Activated T-cell treated with anti-CD3 and anti-CD28 coated beads, Interleukin-2, amount 50 U/mL, for 24 hours (primary cell): ENCODE results near the gene MYOM1.

Experiments
- DNase-seq: peaks from one replicate; pipeline ENCODE4 v3.0.0-alpha.2; 2020
- H3K27ac Mint-ChIP-seq: 2 replicates; pipeline ENCODE4 v1.8.0; 2020; ENCODE audit warnings: mild to moderate bottlenecking, mixed read lengths
- H3K27me3 Mint-ChIP-seq: 2 replicates; pipeline ENCODE4 v1.8.0; 2020; ENCODE audit warnings: mixed read lengths
- H3K36me3 Mint-ChIP-seq: 2 replicates; pipeline ENCODE4 v1.8.0; 2020; ENCODE audit warnings: low read depth, mixed read lengths
- H3K4me1 Mint-ChIP-seq: 2 replicates; pipeline ENCODE4 v1.8.0; 2020; ENCODE audit warnings: low read depth, mixed read lengths
- H3K4me3 Mint-ChIP-seq: 2 replicates; pipeline ENCODE4 v1.8.0; 2020; ENCODE audit warnings: mild to moderate bottlenecking, moderate library complexity, mixed read lengths
- H3K9me3 Mint-ChIP-seq: 2 replicates; pipeline ENCODE4 v1.8.0; 2020; ENCODE audit warnings: mixed read lengths

MYOM1 gene

GRCh38 chr18:3170441-3171161 lies 49.2 kb downstream of the MYOM1 start:
- H3K4me1 Mint-ChIP-seq: no peaks in the 10 kb centered on the region
- no peaks in the 10 kb centered on the region for H3K9me3 Mint-ChIP-seq
- no peak for DNase-seq
- H3K4me3 Mint-ChIP-seq: no peak overlapping the region
- no peaks in the 10 kb centered on the region for H3K27me3 Mint-ChIP-seq
- no peak overlapping the region for H3K27ac Mint-ChIP-seq
- no peaks in the 10 kb centered on the region for H3K36me3 Mint-ChIP-seq

DNA sequence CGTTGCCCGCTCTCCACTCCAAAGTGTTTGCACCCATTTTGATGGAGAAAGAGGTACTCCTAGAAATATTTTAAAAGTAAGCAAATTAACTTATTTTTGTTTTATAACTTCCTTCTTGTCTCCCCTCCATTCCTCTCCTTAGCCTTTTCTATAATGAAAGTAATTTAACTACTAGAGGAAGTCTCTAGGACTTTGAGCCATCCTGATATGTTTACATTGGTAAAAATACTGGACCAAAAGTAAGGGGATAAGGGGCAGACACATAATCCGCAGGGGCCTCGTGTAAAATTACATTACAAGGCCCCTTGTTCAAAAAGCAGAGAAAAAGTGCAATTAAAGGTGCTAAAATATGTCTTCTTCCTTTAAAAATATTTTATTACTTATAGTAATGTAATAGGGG lies 55.4 kb downstream of the MYOM1 start:
- Mint-ChIP-seq H3K4me3 (no peak overlapping the region), H3K27ac (no peak overlapping the region), H3K27me3 (no peaks in the 10 kb centered on the region), H3K4me1 (no peaks in the 10 kb centered on the region), H3K36me3 (peaks cover 14% of the 10 kb centered on the region), H3K9me3 (no peaks in the 10 kb centered on the region)
- DNase-seq: no peak

DNA sequence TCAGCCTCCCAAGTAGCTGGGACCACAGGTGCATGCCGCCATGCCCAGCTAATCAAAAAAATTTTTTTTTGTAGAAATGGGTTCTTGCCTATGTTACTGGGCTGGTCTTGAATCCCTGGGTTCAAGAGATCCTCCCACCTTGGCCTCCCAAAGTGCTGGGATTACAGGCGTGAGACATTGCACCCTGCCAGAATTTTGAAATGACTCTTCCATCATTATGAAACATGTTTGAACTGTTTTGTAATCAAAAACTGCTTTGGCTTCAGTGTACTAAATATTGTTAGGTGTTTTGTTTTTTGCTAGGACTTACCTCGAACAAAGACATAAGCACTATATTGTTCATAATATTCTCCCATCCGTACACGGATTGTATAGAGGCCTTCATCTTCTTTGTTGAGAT lies 55.8 kb downstream of the MYOM1 start:
- Mint-ChIP-seq H3K4me3 (no peak overlapping the region), H3K36me3 (peaks cover 14% of the 10 kb centered on the region), H3K27ac (no peak overlapping the region), H3K27me3 (no peaks in the 10 kb centered on the region), H3K9me3 (no peaks in the 10 kb centered on the region), H3K4me1 (no peaks in the 10 kb centered on the region)
- DNase-seq: no peak

- Mint-ChIP-seq H3K36me3 (peaks cover 14% of the 10 kb centered on the region), H3K4me1 (no peaks in the 10 kb centered on the region), H3K27me3 (no peaks in the 10 kb centered on the region), H3K4me3 (no peak overlapping the region), H3K9me3 (no peaks in the 10 kb centered on the region), H3K27ac (no peak overlapping the region)
- no peak for DNase-seq
Measured at GRCh38 chr18:3162181-3162580, 57.6 kb downstream of the MYOM1 start.

GRCh38 chr18:3159830-3160229 lies 59.9 kb downstream of the MYOM1 start:
- DNase-seq: no peak
- H3K9me3 Mint-ChIP-seq: no peaks in the 10 kb centered on the region
- no peak overlapping the region for H3K4me3 Mint-ChIP-seq
- H3K4me1 Mint-ChIP-seq: no peaks in the 10 kb centered on the region
- H3K27ac Mint-ChIP-seq: no peak overlapping the region
- peaks cover 14% of the 10 kb centered on the region for H3K36me3 Mint-ChIP-seq
- no peaks in the 10 kb centered on the region for H3K27me3 Mint-ChIP-seq

- Mint-ChIP-seq H3K9me3 (no peaks in the 10 kb centered on the region), H3K4me3 (no peak overlapping the region), H3K36me3 (no peaks in the 10 kb centered on the region), H3K27ac (no peak overlapping the region), H3K4me1 (no peaks in the 10 kb centered on the region), H3K27me3 (no peaks in the 10 kb centered on the region)
- no peak for DNase-seq
Measured at GRCh38 chr18:3157606-3158005, 62.2 kb downstream of the MYOM1 start.

DNA sequence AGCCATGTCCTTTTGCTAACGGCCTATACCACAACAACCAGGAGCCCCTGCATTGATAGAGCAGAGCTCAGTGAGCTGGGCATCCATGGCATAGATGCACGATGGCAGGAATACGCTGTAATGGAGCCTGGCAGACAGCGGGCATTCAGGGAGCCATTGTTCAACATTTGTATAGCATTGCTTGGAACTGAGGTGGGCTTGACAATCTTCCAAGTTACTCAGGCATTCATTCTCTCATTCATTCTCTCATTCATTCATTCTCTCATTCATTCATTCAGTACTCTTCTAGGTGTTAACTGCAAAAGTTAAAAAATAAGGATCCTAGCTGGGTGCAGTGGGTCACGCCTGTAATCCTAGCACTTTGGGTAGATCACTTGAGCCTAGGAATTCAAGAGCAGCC lies 62.7 kb downstream of the MYOM1 start:
- DNase-seq: no peak
- no peaks in the 10 kb centered on the region for H3K4me1 Mint-ChIP-seq
- H3K27me3 Mint-ChIP-seq: no peaks in the 10 kb centered on the region
- no peaks in the 10 kb centered on the region for H3K36me3 Mint-ChIP-seq
- H3K4me3 Mint-ChIP-seq: no peak overlapping the region
- H3K27ac Mint-ChIP-seq: no peak overlapping the region
- H3K9me3 Mint-ChIP-seq: no peaks in the 10 kb centered on the region

- DNase-seq: no peak
- Mint-ChIP-seq H3K4me3 (no peak overlapping the region), H3K4me1 (peaks cover 3% of the 10 kb centered on the region), H3K36me3 (no peaks in the 10 kb centered on the region), H3K9me3 (no peaks in the 10 kb centered on the region), H3K27me3 (no peaks in the 10 kb centered on the region), H3K27ac (no peak overlapping the region)
Measured at GRCh38 chr18:3156325-3156640, 63.5 kb downstream of the MYOM1 start.

DNA sequence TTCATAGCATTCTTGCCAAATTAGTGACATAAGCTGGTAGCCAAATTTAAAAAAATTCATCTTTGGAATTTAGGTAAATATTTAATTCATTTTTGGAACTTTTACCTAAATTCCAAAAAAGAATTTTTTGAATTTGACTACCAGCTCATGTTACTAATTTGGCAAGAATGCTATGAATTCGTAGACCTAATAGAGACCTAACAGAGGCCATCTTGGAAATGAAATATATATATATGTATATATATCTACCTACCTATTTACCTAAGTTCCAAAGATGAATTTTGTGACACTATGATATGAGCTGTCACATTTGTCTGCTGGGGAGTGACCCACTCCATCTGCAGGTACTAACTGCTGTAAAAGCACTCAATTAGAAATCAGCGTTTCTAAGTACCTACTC lies 65.6 kb downstream of the MYOM1 start:
- no peak for DNase-seq
- no peak overlapping the region for H3K27ac Mint-ChIP-seq
- no peak overlapping the region for H3K4me3 Mint-ChIP-seq
- no peaks in the 10 kb centered on the region for H3K36me3 Mint-ChIP-seq
- H3K4me1 Mint-ChIP-seq: peaks cover 3% of the 10 kb centered on the region
- H3K9me3 Mint-ChIP-seq: no peaks in the 10 kb centered on the region
- no peaks in the 10 kb centered on the region for H3K27me3 Mint-ChIP-seq

DNA sequence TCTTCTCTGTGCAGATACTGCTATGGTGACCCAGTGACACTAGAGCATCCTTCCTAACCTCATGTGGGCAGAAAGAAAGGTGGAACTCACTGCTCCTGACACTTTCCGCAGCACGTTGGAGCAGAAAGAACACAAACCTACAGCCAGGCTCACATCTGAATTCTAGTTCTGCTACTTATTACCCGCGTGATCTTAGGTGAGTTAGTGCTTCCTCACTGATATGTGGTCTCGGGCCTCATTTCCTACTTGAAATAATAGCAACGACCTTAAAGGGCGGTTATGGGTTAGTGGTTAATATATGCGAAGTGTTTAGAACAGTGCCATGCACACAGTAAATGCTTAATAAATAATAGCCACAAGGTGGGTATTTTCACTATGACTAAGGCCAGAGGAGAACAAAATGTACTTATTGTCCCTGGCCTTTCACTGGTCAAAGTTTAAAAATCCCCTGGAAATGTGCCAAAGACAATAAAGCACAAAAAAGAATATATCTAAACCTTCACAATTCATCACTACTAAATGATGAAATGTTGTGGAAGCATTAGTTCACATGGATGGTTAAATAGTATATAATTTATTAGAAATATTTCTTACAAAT lies 66.6 kb downstream of the MYOM1 start:
- DNase-seq: no peak
- Mint-ChIP-seq H3K9me3 (no peaks in the 10 kb centered on the region), H3K36me3 (no peaks in the 10 kb centered on the region), H3K27me3 (no peaks in the 10 kb centered on the region), H3K4me3 (no peak overlapping the region), H3K27ac (no peak overlapping the region), H3K4me1 (peaks cover 3% of the 10 kb centered on the region)

DNA sequence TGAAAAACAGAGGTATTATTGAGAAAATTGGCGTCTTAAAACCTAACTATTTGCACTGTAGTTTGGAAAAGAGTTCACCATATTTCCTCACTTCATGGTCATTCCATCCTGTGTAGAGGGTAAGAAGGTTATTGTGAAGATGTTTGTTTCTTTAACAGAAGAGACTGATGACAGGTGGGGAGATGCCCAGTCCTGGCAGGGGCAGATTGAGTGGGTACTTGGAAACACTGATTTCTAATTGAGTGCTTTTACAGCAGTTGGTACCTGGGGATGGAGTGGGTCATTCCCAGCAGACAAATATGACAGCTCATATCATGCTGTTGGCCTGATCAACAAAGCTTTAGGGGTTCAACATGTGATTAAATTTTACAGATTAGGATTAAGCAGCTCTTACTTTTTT lies 67.5 kb downstream of the MYOM1 start:
- DNase-seq: no peak
- Mint-ChIP-seq H3K36me3 (no peaks in the 10 kb centered on the region), H3K4me1 (peaks cover 3% of the 10 kb centered on the region), H3K27ac (no peak overlapping the region), H3K4me3 (no peak overlapping the region), H3K9me3 (no peaks in the 10 kb centered on the region), H3K27me3 (no peaks in the 10 kb centered on the region)

DNA sequence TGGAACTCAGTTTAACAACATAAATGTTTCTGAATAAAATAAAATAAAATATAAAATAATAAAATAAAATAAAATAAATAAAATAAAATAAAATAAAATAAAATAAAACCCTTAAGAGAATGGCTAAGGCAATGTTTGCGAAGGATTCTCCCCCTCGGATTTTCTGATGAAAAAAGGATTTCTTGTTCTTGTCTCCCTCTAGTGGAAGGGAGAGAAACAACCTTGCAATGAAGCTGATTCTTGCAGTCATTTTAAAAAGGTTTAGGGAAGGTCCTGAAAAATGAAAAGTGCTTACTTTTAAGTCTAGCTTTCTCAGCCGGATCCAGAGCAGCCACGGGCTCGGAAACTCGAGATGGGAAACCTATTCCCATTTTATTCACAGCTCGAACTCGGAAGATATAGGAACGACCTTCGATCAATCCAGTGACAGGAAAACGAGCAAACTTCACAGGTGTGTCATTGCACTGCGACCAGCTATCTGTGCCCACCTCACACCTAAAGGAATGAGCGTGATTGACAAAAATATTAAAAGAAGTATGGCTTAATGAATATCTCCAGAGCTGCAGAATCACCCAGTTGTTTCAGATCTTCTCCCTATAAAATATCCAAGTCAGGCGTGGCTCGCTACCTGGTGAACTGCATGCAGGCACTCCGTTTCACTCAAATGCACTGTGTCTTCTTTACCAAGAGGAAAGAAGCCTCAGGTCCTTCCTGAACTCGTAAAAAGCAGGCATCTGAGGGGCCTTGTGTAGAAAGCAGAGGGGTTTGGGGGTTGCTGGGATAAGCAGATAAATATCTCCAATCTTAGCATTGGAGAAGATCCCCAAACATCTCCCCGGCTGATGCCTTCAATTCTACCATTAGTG lies 68.1 kb downstream of the MYOM1 start:
- Mint-ChIP-seq H3K36me3 (no peaks in the 10 kb centered on the region), H3K27ac (no peak overlapping the region), H3K9me3 (no peaks in the 10 kb centered on the region), H3K4me3 (no peak overlapping the region), H3K4me1 (peaks cover 3% of the 10 kb centered on the region), H3K27me3 (no peaks in the 10 kb centered on the region)
- no peak for DNase-seq

GRCh38 chr18:3150688-3151087 lies 69.1 kb downstream of the MYOM1 start:
- DNase-seq: no peak
- H3K27me3 Mint-ChIP-seq: no peaks in the 10 kb centered on the region

DNA sequence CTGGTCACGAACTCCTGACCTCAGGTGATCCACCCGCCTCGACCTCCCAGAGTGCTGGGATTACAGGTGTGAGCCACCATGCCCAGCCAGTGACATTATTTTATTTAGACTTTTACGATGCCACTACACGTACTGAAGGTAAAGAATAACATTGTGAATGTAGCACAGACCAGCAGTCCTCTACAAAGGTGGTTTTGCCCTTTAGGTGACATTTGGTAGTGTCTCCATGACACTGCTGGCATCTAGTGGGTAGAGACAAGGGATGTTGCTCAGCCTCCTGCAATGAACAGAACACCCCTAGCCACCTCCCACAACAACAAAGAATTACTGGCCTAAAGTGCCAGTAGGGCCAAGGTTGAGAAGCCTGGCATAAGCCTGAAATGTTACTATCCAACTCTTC lies 69.5 kb downstream of the MYOM1 start:
- no peak overlapping the region for H3K4me3 Mint-ChIP-seq

More at GRCh38 chr18:3150688-3151087, 69.1 kb downstream of the MYOM1 start:
- Mint-ChIP-seq H3K27ac (no peak overlapping the region), H3K9me3 (no peaks in the 10 kb centered on the region), H3K4me3 (no peak overlapping the region), H3K36me3 (no peaks in the 10 kb centered on the region), H3K4me1 (peaks cover 3% of the 10 kb centered on the region)

DNA sequence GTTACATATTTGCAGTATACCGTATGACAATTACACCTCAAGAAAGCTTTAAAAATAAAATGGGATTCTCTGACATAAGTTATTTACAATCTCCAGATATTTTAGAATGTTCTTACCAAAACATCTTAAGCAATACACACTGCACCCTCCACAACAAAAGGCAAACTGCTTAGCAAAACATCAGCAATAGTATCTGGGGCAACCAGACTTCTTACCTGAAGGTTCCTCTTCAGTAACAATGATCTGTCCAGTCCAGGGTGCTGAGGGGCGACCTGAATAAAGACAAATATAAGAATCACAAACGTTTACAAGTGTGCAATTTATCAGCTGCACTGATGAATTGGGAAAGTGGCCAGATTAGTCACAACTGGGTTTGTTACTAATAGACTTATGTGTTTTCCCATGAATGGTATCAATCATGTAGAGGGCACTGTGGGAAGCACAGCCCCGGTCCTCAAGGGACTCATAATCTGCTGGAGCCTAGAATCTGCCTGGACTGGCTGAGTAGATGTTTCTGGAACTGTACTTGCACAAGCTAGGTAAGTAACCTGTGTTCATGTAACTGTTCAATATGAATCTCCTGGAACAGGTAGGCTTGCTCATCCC lies 70.7 kb downstream of the MYOM1 start:
- H3K36me3 Mint-ChIP-seq: no peaks in the 10 kb centered on the region
- no peaks in the 10 kb centered on the region for H3K9me3 Mint-ChIP-seq
- no peak overlapping the region for H3K4me3 Mint-ChIP-seq
- H3K27ac Mint-ChIP-seq: no peak overlapping the region
- no peak for DNase-seq
- H3K27me3 Mint-ChIP-seq: no peaks in the 10 kb centered on the region
- H3K4me1 Mint-ChIP-seq: peaks cover 3% of the 10 kb centered on the region

More for the DNA sequence above, 69.5 kb downstream of the MYOM1 start:
- no peak for DNase-seq
- Mint-ChIP-seq H3K27ac (no peak overlapping the region), H3K9me3 (no peaks in the 10 kb centered on the region), H3K4me1 (peaks cover 3% of the 10 kb centered on the region), H3K36me3 (no peaks in the 10 kb centered on the region), H3K27me3 (no peaks in the 10 kb centered on the region)
